Activated T-cell treated with anti-CD3 and anti-CD28 coated beads, Interleukin-2, amount 50 U/mL, for 48 hours (primary cell): Measurements from ENCODE around the gene MAPK7.

ENCODE experiments used
- DNase-seq, 2 experiments: peaks; one replicate each; pipeline ENCODE4 v3.0.0-alpha.2; 2020

Gene MAPK7

GRCh38 chr17:19424934-19425868 is 46.9 kb downstream of the MAPK7 start:
- DNase-seq = no peak

GRCh38 chr17:19426631-19427030 is 48.3 kb downstream of the MAPK7 start:
- DNase-seq = no peak

GRCh38 chr17:19431691-19432090 is 53.4 kb downstream of the MAPK7 start:
- no peak for DNase-seq
